HG02642 (cell line): ENCODE measurements around the gene AGO4.
"Not testable (repeated sequence)": the region's sequence is repeated elsewhere in the genome, so short reads cannot be mapped to it uniquely, and the experiment has no call there.

Source experiments
- ATAC-seq: cut with Tn5 transposase; IDR thresholded peaks from one replicate; pipeline ENCODE4 v1.9.1; 2021; ENCODE audit warnings: mild to moderate bottlenecking; ENCODE audit not compliant: unreplicated experiment, poor library complexity

The AGO4 gene

GRCh38 chr1:35888255-35888654 is 80.4 kb downstream of the AGO4 start:
- no peak for ATAC-seq

- ATAC-seq, result not testable (repeated sequence)
Measured at GRCh38 chr1:35888981-35889380, 81.2 kb downstream of the AGO4 start.

- ATAC-seq, result no peak
Measured at GRCh38 chr1:35893051-35893879, 85.4 kb downstream of the AGO4 start.

- ATAC-seq, result no peak
Measured at GRCh38 chr1:35894183-35894582, 86.4 kb downstream of the AGO4 start.

GRCh38 chr1:35894656-35895055 is 86.8 kb downstream of the AGO4 start:
- ATAC-seq, result no peak

GRCh38 chr1:35899941-35900340 is 92.1 kb downstream of the AGO4 start:
- no peak for ATAC-seq

GRCh38 chr1:35901235-35901634 is 93.4 kb downstream of the AGO4 start:
- ATAC-seq, result no peak

GRCh38 chr1:35902671-35903070 is 94.9 kb downstream of the AGO4 start:
- no peak for ATAC-seq
